IMR-90 (cell line): ENCODE results near the gene RUBCN. TPM values are rescaled to one million over a fixed set of nuclear protein-coding genes. Genes with fewer than 3 reads are reported as not detected.

ENCODE experiments used
- ATAC-seq: fragments of 200-7000 bp; cut with Tn5 transposase; 2 replicates; pipeline ENCODE4 v1.9.1; 2020; ENCODE audit warnings: low read depth, mild to moderate bottlenecking, moderate library complexity
- BruUV-seq: library from RNA; stranded (reverse); fragments of 400-500 nt; replicated peaks from 2 replicates; lab custom pipeline; 2021; lab: Mats Ljungman, UMichigan
- CTCF ChIA-PET: fragments of 300-600 bp; formaldehyde crosslinking; extraction: SDS; loops from one replicate; lab custom pipeline; 2021; ENCODE audit warnings: antibody characterized with exemption; lab: Yijun Ruan, JAX
- POLR2A ChIA-PET: fragments of 300-600 bp; sonication (Branson Sonifier 250); formaldehyde crosslinking; loops from one replicate; lab custom pipeline; 2022; ENCODE audit warnings: antibody characterized with exemption; ENCODE audit not compliant: unreplicated experiment; lab: Charles Lee
- DNase-seq: peaks from one replicate; pipeline ENCODE4 v3.0.0; 2013
- H2AFZ ChIP-seq: replicated peaks from 2 replicates; pipeline ENCODE3; 2013; ENCODE audit warnings: low read length, mild to moderate bottlenecking; ENCODE audit not compliant: poor library complexity
- H2AK5ac ChIP-seq: 2 replicates; pipeline ENCODE4 v1.6.1; 2013; ENCODE audit warnings: low read depth, low read length, inconsistent platforms
- H2AK9ac ChIP-seq: replicated peaks from 2 replicates; pipeline ENCODE3; 2013; ENCODE audit warnings: mild to moderate bottlenecking, low read depth, low read length, moderate library complexity; ENCODE audit not compliant: poor library complexity
- H2BK120ac ChIP-seq: 2 replicates; pipeline ENCODE4 v1.6.1; 2013; ENCODE audit warnings: low read depth, low read length, inconsistent platforms
- H2BK15ac ChIP-seq: 3 replicates; pipeline ENCODE4 v1.6.1; 2013; ENCODE audit warnings: low read depth, low read length, inconsistent platforms
- H2BK20ac ChIP-seq: 2 replicates; pipeline ENCODE4 v1.6.1; 2013; ENCODE audit warnings: low read depth, mild to moderate bottlenecking, inconsistent platforms, low read length, moderate library complexity
- H2BK5ac ChIP-seq: 2 replicates; pipeline ENCODE4 v1.6.1; 2013; ENCODE audit warnings: mild to moderate bottlenecking, low read depth, low read length, inconsistent platforms; ENCODE audit not compliant: poor library complexity, severe bottlenecking
- H3K14ac ChIP-seq: replicated peaks from 2 replicates; pipeline ENCODE4 v1.6.1; 2013; ENCODE audit warnings: low read depth, low read length, inconsistent platforms
- H3K18ac ChIP-seq: 2 replicates; pipeline ENCODE4 v1.6.1; 2013; ENCODE audit warnings: low read depth, low read length, control low read depth
- H3K23ac ChIP-seq: 2 replicates; pipeline ENCODE4 v1.6.1; 2013; ENCODE audit warnings: low read depth, low read length, inconsistent platforms
- H3K27ac ChIP-seq: 2 replicates; pipeline ENCODE4 v1.5.1; 2013; ENCODE audit warnings: mild to moderate bottlenecking, control low read depth, low read length; ENCODE audit not compliant: insufficient read depth
- H3K27me3 ChIP-seq: 2 replicates; pipeline ENCODE4 v1.6.1; 2013; ENCODE audit warnings: low read length; ENCODE audit not compliant: control insufficient read depth, insufficient read depth
- H3K36me3 ChIP-seq: 2 replicates; pipeline ENCODE4 v1.6.1; 2013; ENCODE audit warnings: low read length, mixed read lengths; ENCODE audit not compliant: control insufficient read depth, insufficient read depth
- H3K4ac ChIP-seq: 2 replicates; pipeline ENCODE4 v1.6.1; 2013; ENCODE audit warnings: low read depth, low read length, inconsistent platforms
- H3K4me1 ChIP-seq: 2 replicates; pipeline ENCODE4 v1.6.1; 2013; ENCODE audit warnings: low read length, mixed read lengths; ENCODE audit not compliant: control insufficient read depth, insufficient read depth
- H3K4me2 ChIP-seq: 2 replicates; pipeline ENCODE4 v1.6.1; 2013; ENCODE audit warnings: low read depth, mild to moderate bottlenecking, control low read depth, low read length, moderate library complexity
- H3K4me3 ChIP-seq: 2 replicates; pipeline ENCODE4 v1.5.1; 2013; ENCODE audit warnings: low read depth, mild to moderate bottlenecking, control low read depth, low read length, moderate library complexity; ENCODE audit not compliant: insufficient read depth
- H3K56ac ChIP-seq: 2 replicates; pipeline ENCODE4 v1.6.1; 2013; ENCODE audit warnings: low read length, inconsistent platforms; ENCODE audit not compliant: insufficient read depth; ENCODE audit errors: extremely low read depth
- H3K79me1 ChIP-seq, 2 experiments: 2 replicates each; pipeline ENCODE4 v1.6.1; 2013; ENCODE audit warnings: low read length in 2 of 2, inconsistent platforms in 1 of 2, low read depth in 1 of 2
- H3K9ac ChIP-seq: 2 replicates; pipeline ENCODE4 v1.6.1; 2013; ENCODE audit warnings: low read depth, low read length, control low read depth
- H3K9me1 ChIP-seq: 2 replicates; pipeline ENCODE4 v1.6.1; 2013; ENCODE audit warnings: low read length, inconsistent platforms; ENCODE audit not compliant: insufficient read depth
- H3K9me3 ChIP-seq: 2 replicates; pipeline ENCODE4 v1.6.1; 2013; ENCODE audit warnings: low read length; ENCODE audit not compliant: control insufficient read depth, insufficient read depth
- H4K20me1 ChIP-seq: 2 replicates; pipeline ENCODE4 v1.6.1; 2013; ENCODE audit warnings: low read length, inconsistent platforms; ENCODE audit not compliant: insufficient read depth
- H4K5ac ChIP-seq: 2 replicates; pipeline ENCODE4 v1.6.1; 2013; ENCODE audit warnings: mild to moderate bottlenecking, low read depth, low read length, control low read depth
- H4K8ac ChIP-seq, 2 experiments: 2 replicates each; pipeline ENCODE4 v1.6.1; 2013; ENCODE audit warnings: low read depth in 2 of 2, low read length in 2 of 2, control low read depth in 1 of 2, inconsistent platforms in 1 of 2
- H4K91ac ChIP-seq: 2 replicates; pipeline ENCODE4 v1.6.1; 2013; ENCODE audit warnings: low read depth, low read length, inconsistent platforms; ENCODE audit not compliant: insufficient read depth
- CEBPB ChIP-seq: IDR thresholded peaks from 2 replicates; pipeline ENCODE4 v1.6.1; 2012; ENCODE audit warnings: low read depth, low read length, improper control_type of control experiment
- CHD1 ChIP-seq: IDR thresholded peaks from 2 replicates; pipeline ENCODE4 v1.6.1; 2012; ENCODE audit warnings: low read depth, low read length, improper control_type of control experiment
- POLR2A ChIP-seq: IDR thresholded peaks from 2 replicates; pipeline ENCODE4 v1.6.1; 2012; ENCODE audit warnings: mild to moderate bottlenecking, low read depth, low read length
- RFX5 ChIP-seq: IDR thresholded peaks from 2 replicates; pipeline ENCODE4 v1.8.0; 2012; ENCODE audit warnings: low read depth, mild to moderate bottlenecking, low read length, moderate library complexity
- WGBS, 2 experiments: methylation state at CpG; one replicate each; pipeline versions ENCODE4 v1.1.5 to v1.1.7; 2013; ENCODE audit warnings: missing lambda C conversion rate in 2 of 2; ENCODE audit not compliant: insufficient read length in 1 of 2; ENCODE audit errors: extremely low coverage in 2 of 2; 5-methylcytosine and 5-hydroxymethylcytosine counted together
- dilution Hi-C: fragments of 300-500 bp; cut with HindIII; formaldehyde crosslinking; loops from one replicate; pipeline ENCODE4 v1.14.3; 2018; ENCODE audit warnings: low sequenced_read_pairs; ENCODE audit not compliant: unreplicated experiment
- in situ Hi-C: fragments of 300-500 bp; cut with MboI; formaldehyde crosslinking; loops from 3 replicates; pipeline ENCODE4 v1.14.3; 2019; ENCODE audit warnings: low sequenced_read_pairs, inconsistent platforms, mixed read lengths
- intact Hi-C: fragments of 100-400 bp; cut with micrococcal nuclease; formaldehyde crosslinking; loops from 2 replicates; pipeline ENCODE4 v1.10.0; 2022
- polyA plus RNA-seq, 3 experiments: library from polyadenylated mRNA; depleted of rRNA; stranded (reverse); fragments of >200 nt; gene quantifications; 2 replicates each; pipeline ENCODE4 v1.2.3, GENCODE V29; 2012; ENCODE audit warnings: low replicate concordance in 1 of 3
- total RNA-seq: library from RNA; depleted of rRNA; stranded (reverse); fragments of >200 nt; gene quantifications from 2 replicates; pipeline ENCODE4 v1.2.3, GENCODE V29; 2012

The RUBCN gene
- total and polyA plus RNA-seq, 2 of the 4 experiments (the other 2 are of a cell fraction): 10.8 to 12.6 TPM

GRCh38 chr3:197692641-197693040 lies 44.1 kb downstream of the RUBCN start:
- H2AK9ac ChIP-seq: no peak overlapping the region
- no peaks in the 10 kb centered on the region for H3K4me1 ChIP-seq
- H2AFZ ChIP-seq: no peak overlapping the region
- no peak overlapping the region for H3K9ac ChIP-seq
- H3K27ac ChIP-seq: no peak overlapping the region
- peaks cover 9% of the 10 kb centered on the region; the same call in 1 of the 2 replicates for H3K9me1 ChIP-seq
- H4K91ac ChIP-seq: no peak overlapping the region
- H2BK20ac ChIP-seq: no peak overlapping the region
- ChIA-PET POLR2A (no interaction called here), CTCF (no interaction called here)
- ATAC-seq: no peak
- dilution Hi-C loops: no loop called here
- no peak overlapping the region for H2AK5ac ChIP-seq
- H4K5ac ChIP-seq: no peak overlapping the region
- no peak overlapping the region for H3K23ac ChIP-seq
- H3K79me1 ChIP-seq: peaks cover 0 to 2% of the 10 kb centered on the region in 2 experiments; a peak in 1 of 4 replicates
- intact Hi-C loops: no loop called here
- no peak overlapping the region for H3K14ac ChIP-seq
- no peak overlapping the region for H3K4me2 ChIP-seq
- H3K36me3 ChIP-seq: peaks cover 37% of the 10 kb centered on the region
- TF ChIP-seq CEBPB (peak; percentile 39; the same call in 1 of the 2 replicates), POLR2A (no peak), CHD1 (no peak), RFX5 (no peak)
- no peaks in the 10 kb centered on the region for H3K27me3 ChIP-seq
- H2BK15ac ChIP-seq: no peak overlapping the region
- no peaks in the 10 kb centered on the region for H3K9me3 ChIP-seq
- BruUV-seq: no TSS peak
- H4K20me1 ChIP-seq: no peaks in the 10 kb centered on the region
- no peak overlapping the region for H3K4me3 ChIP-seq
- H3K56ac ChIP-seq: no peak overlapping the region
- WGBS, 2 experiments: no CpG with 5 or more reads among the region's 4 CpGs
- H3K4ac ChIP-seq: no peak overlapping the region
- no peak overlapping the region; a peak in 1 of 4 replicates for H4K8ac ChIP-seq
- DNase-seq: peak; percentile 44
- in situ Hi-C loops: no loop called here
- H2BK120ac ChIP-seq: no peak overlapping the region
- H2BK5ac ChIP-seq: no peak overlapping the region
- H3K18ac ChIP-seq: no peak overlapping the region
